NCI-H524 treated with DMSO at 0.1 percent for 48 hours (cell line): ENCODE measurements around the gene GNG10.
A peak's percentile ranks its signal among the peaks of the same experiment; 100 is the strongest.
"Not testable (repeated sequence)": the region's sequence is repeated elsewhere in the genome, so short reads cannot be mapped to it uniquely, and the experiment has no call there.

Experiments
- DNase-seq: peaks from one replicate; lab custom pipeline; 2025; lab: John Stamatoyannopoulos, UW

GNG10 gene

DNA sequence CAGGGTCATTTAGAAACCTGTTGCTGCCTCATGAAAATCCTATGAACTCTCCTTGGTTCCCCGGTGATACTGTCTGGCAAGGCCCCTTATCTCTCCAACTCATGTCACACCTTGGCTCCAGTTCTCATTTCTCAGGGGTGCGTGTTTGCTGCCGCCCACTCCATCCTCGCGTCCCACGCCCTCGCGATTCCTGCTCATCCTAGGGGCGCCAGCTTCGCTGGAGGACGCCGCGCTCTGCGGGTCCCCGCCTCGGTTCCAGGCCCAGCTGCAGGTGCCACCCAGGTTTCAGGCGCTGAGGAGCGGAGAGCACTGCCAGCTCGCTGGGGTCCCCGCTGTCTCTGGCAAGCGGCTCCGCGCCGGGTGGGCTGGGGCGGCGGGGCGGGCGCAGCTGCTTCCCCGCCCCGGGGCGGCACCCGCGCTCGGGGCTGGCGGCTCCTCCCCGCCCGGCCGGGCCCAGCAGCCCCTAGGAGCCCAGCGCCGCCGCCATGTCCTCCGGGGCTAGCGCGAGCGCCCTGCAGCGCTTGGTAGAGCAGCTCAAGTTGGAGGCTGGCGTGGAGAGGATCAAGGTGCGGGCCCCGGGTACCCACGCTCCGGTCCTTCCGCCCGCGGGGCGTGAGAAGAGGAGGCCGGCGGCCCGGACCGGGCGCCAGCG, at the start of gene GNG10:
GNG10 (plus strand) TSS at position 456 of the 652 bp plus-strand sequence; CDS start at position 486, 30 bp downstream.
- DNase-seq: no peak

DNA sequence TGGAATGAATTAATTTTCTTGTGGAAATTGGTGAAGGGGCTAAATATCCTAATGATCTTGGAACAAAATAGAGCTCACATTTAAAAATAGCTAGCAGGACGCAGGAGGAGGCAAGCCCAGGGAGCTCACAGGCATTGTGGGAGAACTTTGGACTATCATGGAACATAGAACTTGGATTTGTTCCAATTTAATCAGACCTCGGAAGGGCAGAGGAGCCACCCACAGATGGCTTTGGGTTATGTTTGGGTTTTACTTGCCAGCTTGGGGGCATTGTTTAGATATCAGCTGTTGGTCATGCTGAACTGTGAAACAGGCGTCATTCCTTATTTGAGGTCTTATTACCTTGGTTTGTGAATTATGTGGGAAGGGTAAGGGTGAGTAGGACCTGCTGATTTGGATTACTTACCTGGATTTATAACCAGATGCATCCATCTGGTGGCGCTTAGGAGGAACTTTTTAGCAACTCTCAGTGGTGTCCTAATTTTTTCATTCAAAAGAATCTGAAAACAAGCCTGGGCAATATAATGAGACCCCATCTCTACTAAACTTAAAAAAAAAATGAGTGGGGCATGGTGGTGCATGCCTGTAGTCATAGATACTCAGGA, 47.9 kb upstream of the GNG10 start:
- DNase-seq: no peak

DNA sequence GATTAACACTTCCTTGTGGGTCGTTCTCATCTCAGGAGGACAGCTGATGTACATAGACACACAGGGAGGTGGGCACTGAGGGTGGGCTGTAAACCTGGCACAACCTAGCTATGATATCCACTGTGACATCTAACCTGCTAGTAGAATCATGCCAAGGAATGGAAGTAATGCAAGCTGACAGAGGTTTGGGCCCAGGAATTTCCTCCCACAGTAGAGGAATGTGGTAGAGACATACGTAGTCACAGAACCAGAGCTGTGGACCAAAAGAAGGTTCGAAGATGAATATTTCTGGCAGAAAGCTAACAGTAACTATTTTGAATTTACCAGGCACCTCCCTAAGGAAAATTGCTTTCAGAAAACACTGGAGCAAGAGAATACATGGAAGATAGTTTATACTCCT, 45.5 kb upstream of the GNG10 start:
- no peak for DNase-seq

DNA sequence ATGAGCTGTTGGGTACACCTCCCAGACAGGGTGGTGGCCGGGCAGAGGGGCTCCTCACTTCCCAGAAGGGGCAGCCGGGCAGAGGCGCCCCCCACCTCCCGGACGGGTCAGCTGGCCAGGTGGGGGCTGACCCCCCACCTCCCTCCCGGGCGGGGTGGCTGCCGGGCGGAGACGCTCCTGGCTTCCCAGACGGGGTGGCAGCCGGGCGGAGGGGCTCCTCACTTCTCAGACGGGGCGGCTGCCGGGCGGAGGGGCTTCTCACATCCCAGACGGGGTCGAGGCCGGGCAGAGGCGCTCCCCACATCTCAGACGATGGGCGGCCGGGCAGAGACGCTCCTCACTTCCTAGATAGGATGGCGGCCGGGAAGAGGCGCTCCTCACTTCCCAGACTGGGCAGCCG, 44.1 kb upstream of the GNG10 start:
- not testable (repeated sequence) for DNase-seq

DNA sequence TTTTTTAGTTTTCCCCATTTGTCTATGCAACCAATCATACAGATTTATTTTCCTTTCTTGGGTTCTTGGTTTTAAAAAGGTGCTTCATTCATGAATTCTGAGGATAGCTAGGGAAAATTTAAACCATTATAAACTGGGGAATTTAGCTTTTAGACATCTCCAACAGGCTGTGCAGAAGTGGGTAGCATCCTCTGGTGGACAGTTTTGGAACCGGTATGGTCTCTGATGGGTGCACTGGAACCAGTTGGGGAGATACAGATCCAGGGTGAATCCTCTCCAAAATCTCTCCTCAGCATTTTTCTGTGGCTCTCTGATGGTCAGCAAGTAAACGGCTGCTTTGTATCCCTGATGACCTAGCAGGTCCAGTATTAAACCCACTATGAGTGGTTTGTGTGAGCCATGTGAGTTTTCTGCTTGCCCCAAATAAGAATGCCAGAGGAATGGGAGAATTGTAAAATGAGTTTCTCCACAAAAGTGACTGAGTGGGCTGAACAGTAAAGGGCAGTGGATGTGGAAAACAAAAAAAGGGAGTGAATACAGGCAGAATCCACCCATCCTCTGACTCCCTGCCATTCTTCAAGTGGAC, 39.4 kb upstream of the GNG10 start:
- no peak for DNase-seq

DNA sequence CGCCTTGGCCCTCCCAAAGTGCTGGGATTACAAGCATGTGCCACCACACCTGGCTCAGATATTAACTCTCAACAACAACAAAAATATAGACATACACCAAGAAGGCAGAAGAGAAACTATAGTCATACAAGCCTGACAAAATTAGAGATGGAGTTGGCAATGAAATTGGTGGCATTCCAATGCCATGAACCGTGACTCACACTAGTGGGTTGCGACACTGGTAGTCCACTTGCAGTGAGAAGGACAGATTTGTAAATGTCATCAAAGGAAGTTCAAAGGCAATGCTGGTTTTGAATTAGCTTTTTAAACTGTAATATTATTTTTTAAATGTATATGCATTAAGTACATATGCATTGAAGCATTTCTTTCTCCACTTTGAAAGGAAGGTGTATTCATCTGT, 38.8 kb upstream of the GNG10 start:
- no peak for DNase-seq

DNA sequence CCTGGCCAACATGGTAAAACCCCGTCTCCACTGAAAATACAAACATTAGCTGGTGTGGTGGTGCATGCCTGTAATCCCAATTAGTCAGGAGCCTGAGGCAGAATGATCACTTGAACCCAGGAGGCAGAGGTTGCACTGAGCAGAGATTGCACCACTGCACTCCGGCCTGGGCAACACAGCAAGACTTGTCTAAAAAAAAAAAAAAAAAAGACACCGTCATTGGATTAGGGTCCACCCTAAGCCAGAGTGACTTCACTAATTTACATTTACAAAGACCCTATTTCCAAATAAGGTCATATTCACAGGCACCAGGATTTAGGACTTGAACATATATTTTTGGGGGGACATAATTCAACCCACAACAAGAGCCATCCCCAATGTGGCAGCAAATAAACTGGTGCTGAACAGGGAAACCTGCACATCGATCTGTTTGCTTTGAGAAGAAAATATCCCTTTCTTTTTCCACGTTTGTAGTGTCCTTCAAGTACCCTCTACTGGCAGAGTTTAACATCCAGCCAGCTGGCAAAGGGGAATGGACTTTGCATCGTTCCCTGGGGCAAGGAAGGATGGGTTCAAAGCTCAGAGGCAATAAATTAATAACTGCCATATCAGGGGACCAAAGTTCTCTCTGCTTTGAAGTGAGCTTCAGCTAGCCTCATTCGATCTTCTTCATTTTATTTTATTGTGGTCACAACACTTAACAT, 34.0 kb upstream of the GNG10 start:
- DNase-seq: no peak

DNA sequence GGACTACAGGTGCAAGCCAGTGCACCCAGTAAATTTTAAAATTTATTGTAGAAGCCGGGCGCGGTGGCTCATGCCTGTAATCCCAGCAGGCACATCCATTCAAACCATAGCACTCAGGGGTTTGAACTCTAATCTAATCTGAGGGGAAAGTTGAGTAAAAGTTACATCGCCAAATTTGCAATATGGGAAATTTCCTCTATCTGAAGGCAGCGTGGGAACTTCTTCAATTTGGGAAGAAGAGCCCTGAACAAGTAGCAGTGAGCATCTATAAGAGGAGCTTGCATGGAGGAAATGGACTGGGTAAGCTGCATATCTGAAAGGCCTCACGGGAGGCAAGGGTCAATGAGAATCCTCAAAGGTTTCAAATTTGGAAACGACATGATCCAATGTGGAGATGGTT, 33.0 kb upstream of the GNG10 start:
- DNase-seq: no peak

DNA sequence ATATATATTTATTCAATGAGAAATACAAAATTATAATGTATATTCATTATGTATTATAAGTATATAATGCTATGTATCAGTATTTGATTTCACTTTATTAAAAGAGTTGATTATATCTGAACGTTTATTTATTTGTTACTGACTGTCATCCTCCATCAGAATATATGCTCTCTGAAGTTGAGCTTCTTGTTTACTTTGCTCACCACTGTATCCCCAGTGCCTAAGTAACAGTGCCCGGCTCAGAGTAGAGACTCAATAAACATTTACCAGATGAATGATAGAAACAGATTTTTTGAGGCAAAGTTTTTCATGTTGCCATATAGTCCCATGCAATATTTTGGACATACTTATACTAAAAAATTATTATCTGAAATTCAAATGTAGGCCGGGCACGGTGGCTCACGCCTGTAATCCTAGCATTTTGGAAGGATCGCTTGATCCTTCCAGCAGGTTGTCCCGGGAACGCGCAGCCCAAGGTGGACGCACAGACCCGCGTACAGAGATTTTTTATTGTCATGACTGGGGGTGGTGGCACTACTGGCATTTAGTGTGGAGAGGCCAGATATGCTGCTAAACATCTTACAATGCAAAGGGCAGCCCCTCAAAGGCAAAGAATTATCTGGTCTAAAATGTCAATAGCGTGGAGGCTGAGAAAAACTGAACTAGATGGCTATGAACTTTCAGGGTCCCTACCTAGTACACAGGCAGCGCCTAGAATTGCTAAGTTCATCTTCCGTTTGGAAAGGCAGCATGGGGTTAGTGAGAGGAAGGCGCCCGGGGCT, 31.0 kb upstream of the GNG10 start:
- DNase-seq: no peak

DNA sequence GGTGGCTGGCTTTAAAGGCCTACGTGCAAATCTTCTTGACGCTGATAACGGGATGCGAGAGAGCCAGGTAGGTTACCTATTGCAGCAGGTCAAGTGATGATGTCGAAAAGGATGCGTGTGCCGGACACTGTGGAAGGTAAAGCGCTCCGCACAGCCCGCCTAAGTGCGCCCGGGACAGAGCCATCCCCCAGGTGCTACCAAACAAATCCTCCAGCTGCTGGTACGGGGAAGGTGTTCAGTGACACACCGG, 30.5 kb upstream of the GNG10 start:
- DNase-seq: no peak

DNA sequence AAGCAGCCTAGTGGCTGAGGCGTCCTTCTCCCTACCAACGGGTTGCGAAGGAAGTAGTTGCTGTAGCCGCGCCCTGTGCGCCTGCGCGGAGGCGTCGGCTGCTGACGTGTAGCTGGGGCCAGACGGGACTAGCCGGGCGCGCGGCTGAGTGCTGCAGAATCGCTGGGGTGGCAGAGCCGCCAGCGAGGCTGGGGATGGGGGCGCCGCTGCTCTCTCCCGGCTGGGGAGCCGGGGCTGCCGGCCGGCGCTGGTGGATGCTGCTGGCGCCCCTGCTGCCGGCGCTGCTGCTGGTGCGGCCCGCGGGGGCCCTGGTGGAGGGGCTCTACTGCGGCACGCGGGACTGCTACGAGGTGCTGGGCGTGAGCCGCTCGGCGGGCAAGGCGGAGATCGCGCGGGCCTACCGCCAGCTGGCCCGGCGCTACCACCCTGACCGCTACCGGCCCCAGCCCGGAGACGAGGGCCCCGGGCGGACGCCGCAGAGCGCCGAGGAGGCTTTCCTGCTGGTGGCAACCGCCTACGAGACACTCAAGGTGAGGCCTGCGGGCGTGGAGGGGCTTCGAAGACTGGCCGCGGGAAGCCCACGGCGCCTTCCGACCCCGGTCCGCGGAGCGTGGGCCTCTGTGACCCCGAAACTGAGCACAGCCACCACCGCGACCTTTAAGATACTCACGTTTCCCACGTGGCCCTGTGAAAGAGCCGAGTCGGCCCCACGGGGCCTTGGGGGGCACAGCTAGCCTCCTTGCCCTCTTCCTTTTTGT, 30.0 kb upstream of the GNG10 start, which contains the start of gene DNAJC25:
DNAJC25 (plus strand) TSS at position 121 of the 758 bp plus-strand sequence; CDS start at position 195, 74 bp downstream.
- peak; percentile 99 for DNase-seq

DNA sequence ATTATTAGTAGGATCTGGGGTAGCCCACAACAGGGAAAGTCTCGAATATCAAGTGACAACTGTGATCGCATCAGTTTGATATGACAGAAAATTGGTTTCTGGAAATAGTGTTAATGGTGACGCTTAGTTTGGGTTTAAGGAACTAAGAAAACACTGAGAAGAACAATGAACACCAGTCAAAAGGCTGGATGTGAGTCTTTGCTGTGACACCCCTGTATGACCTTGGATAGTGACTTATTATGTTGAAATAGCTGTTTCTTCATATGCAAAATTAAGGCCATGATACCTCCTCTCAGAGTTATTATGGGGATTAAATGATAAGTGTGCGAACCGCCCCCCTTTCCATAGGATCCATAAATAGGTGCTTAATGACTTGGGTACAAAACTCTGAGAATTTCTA, 29.3 kb upstream of the GNG10 start:
- DNase-seq: no peak

DNA sequence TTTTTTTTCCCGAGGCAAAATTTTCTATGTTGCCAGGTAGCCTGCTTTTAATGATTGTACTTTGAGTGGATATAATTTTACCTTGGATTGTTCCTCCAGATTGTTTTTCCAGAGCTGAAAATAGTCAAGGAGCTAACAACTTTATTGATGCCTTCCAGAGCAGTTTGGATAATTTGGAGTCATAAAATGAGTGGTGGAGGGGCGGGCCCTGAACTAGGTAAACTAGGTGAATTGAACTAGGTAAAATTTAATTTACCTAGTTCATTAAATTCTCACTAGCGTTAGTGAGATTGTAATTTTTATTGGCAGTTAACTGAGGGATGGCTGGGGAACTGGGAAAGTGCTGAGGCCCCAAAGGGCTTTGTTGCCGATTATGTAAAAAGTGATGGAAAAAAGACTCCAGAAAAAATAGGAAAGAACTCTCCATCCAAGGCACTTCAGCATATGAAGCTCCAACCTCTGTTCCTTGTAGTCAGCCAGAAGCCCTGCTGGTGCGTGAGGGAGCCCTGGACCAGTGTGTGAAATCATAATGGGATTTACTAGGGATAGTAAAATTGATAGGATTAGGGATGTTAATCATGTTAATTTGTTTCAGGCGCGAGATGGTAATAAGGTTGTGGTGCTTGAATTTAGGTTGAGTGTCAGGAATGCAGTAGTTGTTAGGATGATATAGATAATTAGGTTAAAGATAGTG, 28.6 kb upstream of the GNG10 start:
- no peak for DNase-seq

DNA sequence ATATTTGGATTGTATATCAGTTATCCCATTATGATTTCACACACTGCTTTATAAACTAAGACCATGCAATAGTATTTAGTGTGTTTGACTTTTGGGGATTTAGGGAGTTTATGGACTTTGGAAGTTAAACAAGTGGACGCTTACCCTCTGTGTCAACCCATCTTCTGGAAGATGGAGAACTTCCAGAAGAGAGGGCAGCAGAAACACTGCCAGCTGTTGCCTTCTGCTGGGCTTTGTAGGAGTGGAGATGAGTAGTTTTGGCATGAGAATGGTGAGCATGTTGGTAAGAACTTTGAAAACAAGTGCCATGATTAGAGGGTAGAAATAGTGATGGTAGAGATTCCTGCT, 28.0 kb upstream of the GNG10 start:
- no peak for DNase-seq

DNA sequence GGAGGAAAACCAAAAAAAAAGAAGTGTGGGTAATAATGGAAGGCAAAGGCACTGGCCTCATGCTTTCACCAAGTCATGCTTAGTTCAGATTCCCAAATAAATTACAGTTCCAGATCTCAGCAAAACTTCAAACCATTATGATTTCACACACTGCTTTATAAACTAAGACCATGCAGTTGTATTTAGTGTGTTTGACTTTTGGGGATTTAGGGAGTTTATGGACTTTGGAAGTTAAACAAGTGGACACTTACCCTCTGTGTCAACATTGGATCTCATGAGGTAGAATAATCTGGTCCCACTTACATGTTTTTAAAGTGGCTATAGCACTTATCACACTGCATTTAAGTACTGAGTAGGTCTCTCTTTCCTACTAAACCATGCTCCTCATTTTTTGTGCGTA, 26.5 kb upstream of the GNG10 start:
- no peak for DNase-seq

DNA sequence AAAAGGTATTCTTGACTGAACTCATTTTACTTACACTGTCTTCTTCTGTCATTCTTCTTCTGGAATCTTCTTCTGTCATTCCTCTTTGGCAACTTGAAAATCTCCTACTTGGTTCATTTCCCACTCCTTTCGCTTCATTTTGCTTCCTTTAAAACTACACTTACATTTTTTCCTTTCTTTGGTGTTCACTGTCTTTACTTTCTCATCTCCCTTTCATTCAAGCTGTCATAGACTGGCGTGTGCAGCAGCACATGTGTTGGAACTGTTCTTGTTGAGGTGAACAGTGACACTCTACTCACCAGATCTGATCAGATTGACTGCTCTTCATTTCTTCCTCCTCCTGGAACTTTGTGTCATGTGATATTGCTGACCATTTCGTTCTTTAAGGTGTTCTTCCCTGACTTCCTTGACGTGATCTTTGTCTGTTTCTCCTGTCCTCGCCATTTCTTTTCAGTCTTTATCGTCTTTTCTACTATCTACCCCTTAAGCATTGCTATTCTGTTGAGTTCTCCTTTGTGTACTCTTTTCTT, 23.9 kb upstream of the GNG10 start:
- DNase-seq: no peak

DNA sequence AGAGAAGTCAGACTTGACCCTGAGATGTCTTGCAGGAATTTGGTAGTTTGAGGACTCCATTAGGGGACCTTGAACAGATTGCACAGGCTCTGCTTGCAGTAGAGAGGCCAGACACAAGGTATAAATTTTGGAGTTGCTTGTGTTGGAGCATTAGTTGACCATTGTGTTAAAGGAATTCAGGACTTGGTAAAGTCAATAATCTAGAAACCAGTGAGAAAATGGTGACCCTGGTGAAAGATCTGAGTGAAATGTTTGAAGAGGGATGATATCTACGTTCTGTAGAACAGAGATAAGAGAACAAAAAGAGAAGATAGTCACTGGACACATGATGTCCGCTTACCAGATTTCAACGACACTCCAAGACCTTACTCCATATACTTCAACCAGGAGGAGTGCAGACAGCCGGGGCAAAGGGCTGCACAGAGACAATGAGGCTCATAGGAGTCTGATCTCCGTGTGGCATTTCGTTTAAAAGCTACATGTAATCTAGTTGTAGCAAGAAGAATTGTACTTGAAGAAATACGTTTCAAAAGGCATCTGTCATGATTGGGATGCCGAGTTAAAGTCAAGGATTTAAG, 17.1 kb upstream of the GNG10 start:
- DNase-seq: no peak

DNA sequence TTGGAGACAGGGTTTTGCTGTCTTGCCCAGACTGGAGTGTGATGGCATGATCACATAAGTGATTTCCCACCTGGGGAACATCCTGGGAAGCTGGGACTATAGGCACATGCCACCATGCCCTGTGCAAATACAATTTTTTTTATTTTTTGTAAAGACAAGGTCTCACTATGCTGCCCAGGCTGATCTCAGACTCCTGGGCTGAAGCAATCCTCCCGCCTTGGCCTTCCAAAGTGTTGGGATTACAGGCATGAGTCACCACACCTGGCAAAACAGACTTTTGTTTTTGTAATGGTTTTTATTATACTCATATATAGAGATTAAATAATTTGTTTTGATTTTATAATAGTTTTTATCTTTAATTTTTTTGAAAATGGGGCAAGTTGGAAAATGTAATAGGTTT, 15.6 kb upstream of the GNG10 start:
- no peak for DNase-seq

DNA sequence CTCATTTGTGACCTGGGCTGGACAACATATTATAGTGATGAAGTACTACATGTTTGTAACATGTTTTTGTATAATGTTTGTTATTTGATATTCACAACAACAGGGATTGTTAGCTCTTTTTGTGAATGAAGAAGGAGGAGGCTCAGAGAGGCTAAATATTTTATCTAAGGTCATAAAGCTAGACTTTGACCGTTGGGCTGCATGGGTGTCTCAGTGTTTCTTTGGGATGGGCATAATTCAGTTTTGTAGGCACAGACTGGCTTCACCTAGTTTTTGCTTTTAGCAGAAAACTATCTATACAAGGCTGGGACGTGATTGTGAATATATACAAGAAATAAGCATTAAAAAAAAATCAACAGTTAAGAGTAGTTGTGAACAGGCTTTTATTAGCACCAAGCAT, 15.0 kb upstream of the GNG10 start:
- no peak for DNase-seq

DNA sequence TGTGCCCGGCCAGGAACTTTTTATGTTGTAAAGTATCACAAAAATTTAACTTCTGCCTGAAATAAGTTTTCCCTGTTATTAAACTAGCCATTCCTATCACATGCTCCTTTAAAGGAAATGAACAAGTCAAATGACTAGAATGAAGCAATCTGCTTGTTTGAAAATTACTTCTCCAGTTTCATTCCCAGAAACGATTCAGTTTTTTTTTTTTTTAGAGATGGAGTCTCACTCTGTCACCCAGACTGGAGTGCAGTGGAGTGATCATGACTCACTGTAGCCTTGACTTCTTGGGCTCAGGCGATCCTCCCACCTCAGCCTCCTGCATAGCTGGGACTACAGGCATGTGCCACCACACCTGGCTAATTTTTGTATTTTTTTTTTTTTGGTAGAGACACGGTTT, 13.3 kb upstream of the GNG10 start:
- no peak for DNase-seq

DNA sequence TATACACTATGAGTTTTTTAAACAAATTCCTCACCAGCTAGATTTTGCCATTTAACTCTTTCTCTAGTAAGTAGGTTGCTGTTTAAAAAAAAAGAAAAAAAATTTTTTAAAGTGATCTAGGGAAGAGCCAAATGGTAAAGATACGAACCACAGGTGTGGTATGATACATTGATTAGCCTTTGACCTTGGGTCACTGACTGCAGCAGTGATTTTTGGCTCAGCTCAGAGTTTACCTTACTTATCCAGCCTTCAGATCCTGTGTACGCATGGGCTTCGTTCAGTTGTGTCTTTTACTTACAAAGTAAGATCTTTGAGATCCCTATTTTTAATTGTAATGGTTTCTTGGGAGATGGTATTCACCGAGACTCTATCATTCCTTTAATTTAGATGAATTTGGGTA, 12.4 kb upstream of the GNG10 start:
- no peak for DNase-seq
